GM19351 (cell line): Measurements from ENCODE around the gene PTPRD.
A peak's percentile ranks its signal among the peaks of the same experiment; 100 is the strongest.
"Not testable (repeated sequence)": the region's sequence is repeated elsewhere in the genome, so short reads cannot be mapped to it uniquely, and the experiment has no call there.

Experiments used
- ATAC-seq: cut with Tn5 transposase; IDR thresholded peaks from one replicate; pipeline ENCODE4 v1.9.1; 2021; ENCODE audit warnings: mild to moderate bottlenecking, moderate library complexity; ENCODE audit not compliant: unreplicated experiment

PTPRD gene

GRCh38 chr9:9389904-9390303 is 1222.9 kb downstream of the PTPRD start:
- ATAC-seq: no peak

- ATAC-seq: no peak
These were observed 1225.2 kb downstream of the PTPRD start for GRCh38 chr9:9387511-9388115.

- no peak for ATAC-seq
These were observed 1250.5 kb downstream of the PTPRD start for GRCh38 chr9:9362332-9362731.

GRCh38 chr9:9352877-9353481 is 1259.8 kb downstream of the PTPRD start:
- peak; percentile 62 for ATAC-seq

- ATAC-seq: no peak
These were observed 1271.6 kb downstream of the PTPRD start for GRCh38 chr9:9341203-9341602.

- no peak for ATAC-seq
These were observed 1275.7 kb downstream of the PTPRD start for GRCh38 chr9:9337129-9337528.

GRCh38 chr9:9326749-9327148 is 1286.1 kb downstream of the PTPRD start:
- ATAC-seq: no peak

GRCh38 chr9:9319007-9319406 is 1293.8 kb downstream of the PTPRD start:
- no peak for ATAC-seq

GRCh38 chr9:9310743-9311142 is 1302.1 kb downstream of the PTPRD start:
- not testable (repeated sequence) for ATAC-seq

GRCh38 chr9:9305600-9305999 is 1307.2 kb downstream of the PTPRD start:
- no peak for ATAC-seq

- ATAC-seq: no peak
These were observed 1313.7 kb downstream of the PTPRD start for GRCh38 chr9:9299134-9299533.

- ATAC-seq: no peak
These were observed 1326.8 kb downstream of the PTPRD start for GRCh38 chr9:9286001-9286400.

GRCh38 chr9:9284201-9284600 is 1328.6 kb downstream of the PTPRD start:
- ATAC-seq: no peak

GRCh38 chr9:9283159-9283986 is 1329.4 kb downstream of the PTPRD start:
- no peak for ATAC-seq

- no peak for ATAC-seq
These were observed 1337.2 kb downstream of the PTPRD start for GRCh38 chr9:9275601-9276000.

GRCh38 chr9:9257999-9258498 is 1354.8 kb downstream of the PTPRD start:
- no peak for ATAC-seq

- no peak for ATAC-seq
These were observed 1366.1 kb downstream of the PTPRD start for GRCh38 chr9:9246726-9247125.

- ATAC-seq: no peak
These were observed 1380.9 kb downstream of the PTPRD start for GRCh38 chr9:9231946-9232345.

GRCh38 chr9:9229269-9229668 is 1383.5 kb downstream of the PTPRD start:
- ATAC-seq: no peak

GRCh38 chr9:9223175-9223574 is 1389.6 kb downstream of the PTPRD start:
- ATAC-seq: no peak

- ATAC-seq: no peak
These were observed 1390.1 kb downstream of the PTPRD start for GRCh38 chr9:9222730-9223129.

GRCh38 chr9:9216934-9217333 is 1395.9 kb downstream of the PTPRD start:
- no peak for ATAC-seq
